Measurements from ENCODE around the gene MYOC. TPM values are rescaled to one million over a fixed set of nuclear protein-coding genes. Genes with fewer than 3 reads are reported as not detected.

Gene MYOC
- total and polyA plus RNA-seq, 2 donors (not counting 3 experiments of a cell fraction or from before 2014, with no cell fraction given), result not detected

DNA sequence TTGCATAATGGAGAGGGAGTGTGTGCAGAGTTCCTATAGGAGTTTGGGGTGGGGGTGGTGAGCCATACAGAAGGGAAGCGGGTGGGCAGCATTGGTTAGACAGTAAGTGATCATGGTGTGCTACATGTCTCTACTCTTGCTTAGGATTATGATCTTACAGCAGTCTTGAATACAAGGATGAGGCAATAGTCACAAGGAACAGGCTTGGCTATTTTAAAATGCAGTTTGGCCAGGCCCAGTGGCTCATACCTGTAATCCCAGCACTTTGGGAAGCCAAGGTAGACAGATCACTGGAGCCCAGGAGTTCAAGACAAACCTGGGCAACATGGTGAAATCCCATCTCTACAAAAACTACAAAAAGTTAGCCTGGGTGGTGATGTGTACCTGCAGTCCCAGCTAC, 12.3 kb downstream of the MYOC start:
- POLR2A ChIA-PET, result no interaction called here
- no peaks in the 10 kb centered on the region for H4K20me1 ChIP-seq (replicated peaks; ENCODE audit: control insufficient read depth, extremely low read depth, insufficient read depth, low read length)
- DNase-seq (ENCODE audit: low read depth, low spot score), result no peak
- H2AFZ ChIP-seq (ENCODE audit: low read depth, low read length), result no peak overlapping the region
- H3K27ac ChIP-seq (ENCODE audit: insufficient read depth, low read depth, low read length), result no peak overlapping the region
- H3K4me3 ChIP-seq (replicated peaks in 1 of 3; ENCODE audit: insufficient read depth in 1 of 3, low read depth in 1 of 3, low read length in 3 of 3), result no peak overlapping the region
- H3K9me1 ChIP-seq (replicated peaks; ENCODE audit: control insufficient read depth, extremely low read depth, insufficient read depth, low read length), result no peaks in the 10 kb centered on the region
- dilution Hi-C loops (cut with MboI; ENCODE audit: extremely low pct_ligation_motif_present, low sequenced_read_pairs), result loop anchor here (25.0 kb wide), 1 partner anchor 347 kb away; no protein-coding TSS in a partner anchor
- no peak overlapping the region for H3K9ac ChIP-seq (replicated peaks; ENCODE audit: extremely low read depth, insufficient read depth, low read length)
- peaks cover 0 to 2% of the 10 kb centered on the region in 2 experiments for H3K27me3 ChIP-seq (ENCODE audit: control insufficient read depth in 2 of 2, insufficient read depth in 2 of 2, low read length in 2 of 2)
- H3K9me3 ChIP-seq (replicated peaks; ENCODE audit: control insufficient read depth, insufficient read depth, low read length), result no peaks in the 10 kb centered on the region
- FAIRE-seq, result no peak
- H3K4me1 ChIP-seq (ENCODE audit: control insufficient read depth, extremely low read depth, insufficient read depth, low read length), result no peaks in the 10 kb centered on the region
- intact Hi-C loops (cut with micrococcal nuclease), result no loop called here
- no TSS peak for BruUV-seq (replicated peaks)
- TF ChIP-seq POLR2AphosphoS5 (IDR thresholded peaks at IDR 0.05; ENCODE audit: insufficient read depth, low read depth, low read length) (no peak), GATA2 (IDR thresholded peaks at IDR 0.05; ENCODE audit: insufficient read depth, insufficient read length, low read depth, low read length) (no peak), EZH2 (IDR thresholded peaks at IDR 0.05; ENCODE audit: borderline replicate concordance, low read depth, low read length, severe bottlenecking) (no peak), MYC (IDR thresholded peaks at IDR 0.05; ENCODE audit: low read depth, low read length) (no peak), FOS (IDR thresholded peaks at IDR 0.05; ENCODE audit: borderline replicate concordance, insufficient read depth, low read length) (no peak), POLR2A (IDR thresholded peaks at IDR 0.05; ENCODE audit: low read depth, low read length) (no peak), JUN (IDR thresholded peaks at IDR 0.05; ENCODE audit: borderline replicate concordance, insufficient read depth, insufficient read length, low read depth) (no peak)
- TF ChIP-seq, protein P1, sequence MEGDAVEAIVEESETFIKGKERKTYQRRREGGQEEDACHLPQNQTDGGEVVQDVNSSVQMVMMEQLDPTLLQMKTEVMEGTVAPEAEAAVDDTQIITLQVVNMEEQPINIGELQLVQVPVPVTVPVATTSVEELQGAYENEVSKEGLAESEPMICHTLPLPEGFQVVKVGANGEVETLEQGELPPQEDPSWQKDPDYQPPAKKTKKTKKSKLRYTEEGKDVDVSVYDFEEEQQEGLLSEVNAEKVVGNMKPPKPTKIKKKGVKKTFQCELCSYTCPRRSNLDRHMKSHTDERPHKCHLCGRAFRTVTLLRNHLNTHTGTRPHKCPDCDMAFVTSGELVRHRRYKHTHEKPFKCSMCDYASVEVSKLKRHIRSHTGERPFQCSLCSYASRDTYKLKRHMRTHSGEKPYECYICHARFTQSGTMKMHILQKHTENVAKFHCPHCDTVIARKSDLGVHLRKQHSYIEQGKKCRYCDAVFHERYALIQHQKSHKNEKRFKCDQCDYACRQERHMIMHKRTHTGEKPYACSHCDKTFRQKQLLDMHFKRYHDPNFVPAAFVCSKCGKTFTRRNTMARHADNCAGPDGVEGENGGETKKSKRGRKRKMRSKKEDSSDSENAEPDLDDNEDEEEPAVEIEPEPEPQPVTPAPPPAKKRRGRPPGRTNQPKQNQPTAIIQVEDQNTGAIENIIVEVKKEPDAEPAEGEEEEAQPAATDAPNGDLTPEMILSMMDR (IDR thresholded peaks at IDR 0.05; ENCODE audit: extremely low read depth in 1 of 2, insufficient read depth in 1 of 2, low read depth in 1 of 2, low read length in 2 of 2), result no peak
- TF ChIP-seq, protein P2, sequence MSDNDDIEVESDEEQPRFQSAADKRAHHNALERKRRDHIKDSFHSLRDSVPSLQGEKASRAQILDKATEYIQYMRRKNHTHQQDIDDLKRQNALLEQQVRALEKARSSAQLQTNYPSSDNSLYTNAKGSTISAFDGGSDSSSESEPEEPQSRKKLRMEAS (IDR thresholded peaks at IDR 0.05; ENCODE audit: insufficient read depth, insufficient read length), result no peak
- H3K4me2 ChIP-seq (ENCODE audit: insufficient read depth, low read length), result no peak overlapping the region
- no peaks in the 10 kb centered on the region for H3K79me2 ChIP-seq (ENCODE audit: control insufficient read depth, insufficient read depth, low read length)
- no peaks in the 10 kb centered on the region for H3K36me3 ChIP-seq (ENCODE audit: control insufficient read depth in 2 of 2, extremely low read depth in 1 of 2, insufficient read depth in 2 of 2, low read length in 2 of 2)
- CTCF ChIA-PET, result interaction anchor here (1.0 kb wide), 1 partner anchor 15 kb away, joined by 4 read pairs; no protein-coding TSS in a partner anchor
